GM18508 (cell line): ENCODE data around the gene UBL7.

Experiments used
- ATAC-seq: cut with Tn5 transposase; IDR thresholded peaks from one replicate; pipeline ENCODE4 v1.9.1; 2021; ENCODE audit warnings: moderate number of reproducible peaks; ENCODE audit not compliant: insufficient read depth, unreplicated experiment

Gene UBL7

GRCh38 chr15:74442604-74443003 lies 18.4 kb downstream of the UBL7 start:
- ATAC-seq = no peak

- ATAC-seq = no peak
Measured at GRCh38 chr15:74442063-74442462, 18.9 kb downstream of the UBL7 start.

- ATAC-seq = no peak
Measured at GRCh38 chr15:74441248-74441941, 19.6 kb downstream of the UBL7 start.

- no peak for ATAC-seq
Measured at GRCh38 chr15:74438721-74439316, 22.1 kb downstream of the UBL7 start.

- ATAC-seq = no peak
Measured at GRCh38 chr15:74438206-74438605, 22.8 kb downstream of the UBL7 start.

GRCh38 chr15:74434263-74435136 lies 26.5 kb downstream of the UBL7 start:
- ATAC-seq = no peak

DNA sequence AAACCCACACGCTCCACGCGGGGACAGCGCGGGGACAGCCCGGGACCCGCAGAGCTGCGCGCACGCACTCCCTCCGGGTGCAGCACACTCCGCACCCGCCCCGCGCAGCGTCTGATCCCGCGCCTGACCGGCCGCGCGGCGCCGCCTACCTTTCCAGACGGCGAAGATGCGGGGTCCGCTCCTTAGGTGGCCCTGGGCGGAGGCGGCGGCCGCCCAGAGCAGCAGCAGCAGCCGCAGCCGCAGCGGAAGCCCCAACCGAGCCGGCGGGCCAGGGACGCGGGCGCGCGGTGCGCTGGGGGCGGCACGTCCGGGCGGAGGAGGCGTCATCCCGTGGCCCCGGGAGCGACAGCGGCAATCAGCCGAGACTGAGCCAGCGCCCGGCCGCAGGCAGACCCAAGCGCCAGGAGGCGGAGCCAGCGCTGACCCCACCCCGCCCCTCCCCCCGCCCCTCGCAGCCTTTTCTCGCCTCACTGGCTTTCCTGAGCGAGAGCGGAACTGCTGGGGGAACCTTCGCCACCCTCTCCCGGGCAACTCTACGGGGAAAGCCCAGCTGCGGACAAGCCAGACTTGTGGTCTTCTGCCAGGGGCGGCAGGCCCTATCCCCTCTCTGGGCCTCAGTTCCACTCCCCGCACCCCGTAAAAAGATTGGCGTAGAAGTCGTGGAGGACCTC lies 27.2 kb downstream of the UBL7 start, which contains the start of gene SEMA7A:
Gene SEMA7A (minus strand): TSS at position 367 of the 671 bp plus-strand sequence. CDS start 40 bp downstream, at position 327.
- no peak for ATAC-seq

- no peak for ATAC-seq
Measured at GRCh38 chr15:74432968-74433591, 27.9 kb downstream of the UBL7 start.

- ATAC-seq = no peak
Measured at GRCh38 chr15:74432271-74432967, 28.5 kb downstream of the UBL7 start.

DNA sequence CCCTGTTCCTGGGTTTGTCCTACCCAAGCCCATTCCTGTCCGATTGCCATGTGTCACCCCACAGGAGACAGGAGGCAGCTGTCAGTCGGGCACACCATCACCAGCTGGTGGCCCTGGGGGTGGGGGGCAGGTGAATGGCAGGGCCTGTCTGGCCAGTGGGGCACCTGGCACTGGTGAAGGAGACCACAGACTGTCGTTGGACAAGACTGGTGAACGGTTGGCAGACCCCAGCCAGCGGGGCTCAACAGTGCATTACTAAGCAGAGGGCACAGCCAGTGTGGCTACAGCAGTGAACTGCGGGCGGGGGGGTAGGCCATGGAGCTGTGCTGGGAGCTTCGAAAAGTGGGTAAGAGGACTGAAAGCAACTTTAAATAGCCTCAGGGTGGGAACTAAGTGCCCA lies 29.3 kb downstream of the UBL7 start:
- no peak for ATAC-seq

GRCh38 chr15:74431116-74431515 lies 29.8 kb downstream of the UBL7 start:
- no peak for ATAC-seq

- ATAC-seq = no peak
Measured at GRCh38 chr15:74430510-74430951, 30.4 kb downstream of the UBL7 start.

- no peak for ATAC-seq
Measured at GRCh38 chr15:74429781-74430400, 31.1 kb downstream of the UBL7 start.

- no peak for ATAC-seq
Measured at GRCh38 chr15:74428970-74429780, 31.8 kb downstream of the UBL7 start.

DNA sequence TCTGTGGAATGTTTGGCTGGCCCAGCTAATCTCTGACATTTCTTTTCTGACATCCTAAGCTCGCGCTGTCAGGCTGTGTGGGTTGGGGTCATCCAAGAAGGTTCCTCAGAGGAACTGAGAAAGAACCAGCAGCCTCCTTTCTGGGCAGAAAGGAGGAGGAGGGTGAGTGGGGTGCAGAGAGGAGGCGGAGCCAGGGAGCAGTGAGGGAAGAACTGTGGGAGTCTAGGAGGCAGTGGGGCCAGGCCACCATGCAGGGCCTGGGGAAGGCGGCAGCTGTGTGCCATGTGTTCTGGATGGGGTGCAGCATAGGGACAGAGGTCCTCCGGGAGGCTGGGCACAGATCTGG lies 32.5 kb downstream of the UBL7 start:
- no peak for ATAC-seq

DNA sequence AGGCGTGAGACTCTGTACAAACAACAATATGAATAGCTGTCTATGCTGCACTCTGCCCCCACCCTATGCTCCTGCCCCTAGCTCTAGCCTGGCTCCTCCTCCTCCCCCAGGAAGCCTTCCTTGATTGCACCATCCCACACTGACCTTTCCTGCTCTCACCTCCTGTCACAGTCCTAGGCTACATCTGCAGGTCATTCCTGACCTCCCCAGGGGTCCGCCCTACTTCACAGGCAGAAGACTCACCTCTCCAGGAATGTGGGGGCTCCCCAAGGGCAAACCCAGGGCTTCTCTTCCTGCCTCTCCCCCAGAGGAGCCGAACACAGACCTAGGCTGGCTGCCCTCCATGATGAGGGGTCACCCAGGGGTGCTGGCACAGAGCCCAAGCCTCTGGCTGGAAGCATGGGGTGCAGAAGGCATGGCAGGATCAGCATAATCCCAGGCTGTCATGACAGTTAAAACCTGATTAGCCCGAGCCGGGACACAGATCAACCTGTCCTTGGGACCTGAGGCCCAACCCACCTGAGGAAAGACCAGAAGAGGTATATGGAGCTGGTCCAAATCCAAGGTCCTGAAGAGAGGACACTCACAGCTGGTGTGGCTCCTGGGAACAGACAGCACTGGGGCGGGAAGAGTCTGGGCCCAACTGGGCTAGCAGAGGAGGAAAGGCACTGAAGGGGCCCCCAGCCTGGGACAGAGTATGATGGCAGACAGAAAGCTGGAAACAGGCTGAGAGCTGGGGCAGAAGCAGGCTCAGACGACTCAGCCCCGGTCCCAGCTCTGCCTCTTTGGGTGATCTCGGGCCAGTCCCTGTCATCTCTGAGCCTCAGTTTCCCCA lies 33.1 kb downstream of the UBL7 start:
- ATAC-seq = no peak
